GM12801 (cell line): ENCODE data around the gene WWOX.

ENCODE experiments used
- CTCF ChIP-seq: IDR thresholded peaks from one replicate; pipeline ENCODE4 v1.5.1; 2011; ENCODE audit warnings: control low read depth; ENCODE audit not compliant: insufficient read length; ENCODE audit errors: extremely low read depth

The WWOX gene

GRCh38 chr16:78501744-78502143 is 402.3 kb downstream of the WWOX start:
- no peak for TF ChIP-seq CTCF

GRCh38 chr16:78502812-78503350 is 403.4 kb downstream of the WWOX start:
- no peak for TF ChIP-seq CTCF

- TF ChIP-seq CTCF, result no peak
Observed at GRCh38 chr16:78503602-78504001, 404.1 kb downstream of the WWOX start.

- TF ChIP-seq CTCF, result no peak
Observed at GRCh38 chr16:78504401-78504851, 405.0 kb downstream of the WWOX start.

- no peak for TF ChIP-seq CTCF
Observed at GRCh38 chr16:78505036-78505435, 405.6 kb downstream of the WWOX start.

- TF ChIP-seq CTCF, result no peak
Observed at GRCh38 chr16:78505544-78506366, 406.3 kb downstream of the WWOX start.

GRCh38 chr16:78506367-78507193 is 407.1 kb downstream of the WWOX start:
- no peak for TF ChIP-seq CTCF
